Neural cell (in vitro differentiated cells): ENCODE results near the gene ARHGAP35.

ENCODE experiments used
- EP300 ChIP-seq: fragments of 450-650 bp; conservative IDR thresholded peaks from 2 replicates; pipeline ENCODE4 v1.6.1; 2014; ENCODE audit warnings: antibody characterized with exemption, mild to moderate bottlenecking, moderate library complexity; ENCODE audit not compliant: poor library complexity, severe bottlenecking
- EZH2 ChIP-seq: fragments of 200-600, 300-800 bp; shearing (Covaris generic), sonication (generic); IDR thresholded peaks from 2 replicates; pipeline ENCODE4 v1.6.1; 2014; ENCODE audit warnings: antibody characterized with exemption, low read length, borderline replicate concordance, mild to moderate bottlenecking; ENCODE audit not compliant: insufficient read depth, poor library complexity, severe bottlenecking
- MXI1 ChIP-seq: fragments of 450-650 bp; conservative IDR thresholded peaks from 2 replicates; pipeline ENCODE4 v1.6.1; 2014; ENCODE audit warnings: antibody characterized with exemption, mild to moderate bottlenecking; ENCODE audit not compliant: poor library complexity, severe bottlenecking
- POLR2AphosphoS5 ChIP-seq: IDR thresholded peaks from 2 replicates; pipeline ENCODE4 v1.6.1; 2012
- TF ChIP-seq, protein P1 (sequence below): fragments of 450-650 bp; IDR thresholded peaks from 2 replicates; pipeline ENCODE4 v1.5.1; 2014; ENCODE audit warnings: antibody characterized with exemption, mild to moderate bottlenecking, moderate library complexity; ENCODE audit not compliant: poor library complexity, severe bottlenecking

DNA sequence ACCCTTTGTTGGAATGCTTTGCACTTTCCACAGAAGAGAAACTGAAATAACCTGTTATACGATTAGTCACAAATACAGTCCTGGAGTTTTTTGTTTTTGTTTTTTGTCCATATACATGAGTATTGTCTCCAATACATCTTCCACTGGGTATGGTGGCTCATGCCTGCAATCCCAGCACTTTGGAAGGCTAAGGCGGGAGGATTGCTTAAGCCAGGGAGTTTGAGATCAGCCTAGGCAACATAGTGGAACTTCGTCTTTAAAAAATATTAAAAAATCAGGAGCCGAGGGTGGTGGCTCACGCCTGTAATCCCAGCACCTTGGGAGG, 35.1 kb upstream of the ARHGAP35 start:
- no peak for TF ChIP-seq EP300
- TF ChIP-seq MXI1, result no peak
- no peak for TF ChIP-seq POLR2AphosphoS5
- TF ChIP-seq, protein P1, sequence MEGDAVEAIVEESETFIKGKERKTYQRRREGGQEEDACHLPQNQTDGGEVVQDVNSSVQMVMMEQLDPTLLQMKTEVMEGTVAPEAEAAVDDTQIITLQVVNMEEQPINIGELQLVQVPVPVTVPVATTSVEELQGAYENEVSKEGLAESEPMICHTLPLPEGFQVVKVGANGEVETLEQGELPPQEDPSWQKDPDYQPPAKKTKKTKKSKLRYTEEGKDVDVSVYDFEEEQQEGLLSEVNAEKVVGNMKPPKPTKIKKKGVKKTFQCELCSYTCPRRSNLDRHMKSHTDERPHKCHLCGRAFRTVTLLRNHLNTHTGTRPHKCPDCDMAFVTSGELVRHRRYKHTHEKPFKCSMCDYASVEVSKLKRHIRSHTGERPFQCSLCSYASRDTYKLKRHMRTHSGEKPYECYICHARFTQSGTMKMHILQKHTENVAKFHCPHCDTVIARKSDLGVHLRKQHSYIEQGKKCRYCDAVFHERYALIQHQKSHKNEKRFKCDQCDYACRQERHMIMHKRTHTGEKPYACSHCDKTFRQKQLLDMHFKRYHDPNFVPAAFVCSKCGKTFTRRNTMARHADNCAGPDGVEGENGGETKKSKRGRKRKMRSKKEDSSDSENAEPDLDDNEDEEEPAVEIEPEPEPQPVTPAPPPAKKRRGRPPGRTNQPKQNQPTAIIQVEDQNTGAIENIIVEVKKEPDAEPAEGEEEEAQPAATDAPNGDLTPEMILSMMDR, result no peak
- TF ChIP-seq EZH2, result no peak
